Left kidney (tissue), 2 donors: ENCODE measurements around the gene ETAA1. TPM values are rescaled to one million over a fixed set of nuclear protein-coding genes. Genes with fewer than 3 reads are reported as not detected.

Experiments
- DNase-seq: peaks from one replicate; pipeline ENCODE4 v3.0.0-alpha.2; 2013
- polyA plus RNA-seq: library from polyadenylated mRNA; unstranded; fragments of 120-200 nt; gene quantifications from one replicate; pipeline ENCODE4 v1.2.1, GENCODE V29; 2013; ENCODE audit not compliant: insufficient read length

ETAA1 gene
- polyA plus RNA-seq, 1 donor, result 33.7 TPM

DNA sequence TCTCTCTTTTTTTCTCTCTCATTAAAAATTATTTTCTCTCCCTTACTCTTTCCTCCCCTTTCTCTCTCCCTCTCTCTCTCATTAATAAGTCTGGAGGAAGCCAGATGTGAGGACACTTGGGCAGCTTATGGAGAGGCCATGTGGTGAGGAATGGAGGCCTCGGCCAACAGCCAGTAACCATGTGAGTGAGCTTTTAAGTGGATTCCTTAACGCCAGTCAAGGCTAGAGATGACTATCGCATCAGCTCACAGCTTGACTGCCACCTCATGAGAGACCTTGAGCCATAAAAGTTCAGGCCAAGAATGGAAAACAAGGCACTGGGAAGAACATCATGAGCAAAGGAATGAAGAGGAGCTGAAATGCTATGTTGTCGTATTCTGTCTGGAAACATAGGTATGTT, 39.1 kb downstream of the ETAA1 start:
- no peak for DNase-seq

- DNase-seq, result no peak
These were observed 40.0 kb downstream of the ETAA1 start for GRCh38 chr2:67437114-67437513.

GRCh38 chr2:67438337-67438736, 41.2 kb downstream of the ETAA1 start:
- DNase-seq, result no peak

- no peak for DNase-seq
These were observed 48.6 kb downstream of the ETAA1 start for GRCh38 chr2:67445652-67446268.

GRCh38 chr2:67446491-67446911, 49.4 kb downstream of the ETAA1 start:
- DNase-seq, result no peak

- no peak for DNase-seq
These were observed 51.5 kb downstream of the ETAA1 start for GRCh38 chr2:67448648-67449047.

DNA sequence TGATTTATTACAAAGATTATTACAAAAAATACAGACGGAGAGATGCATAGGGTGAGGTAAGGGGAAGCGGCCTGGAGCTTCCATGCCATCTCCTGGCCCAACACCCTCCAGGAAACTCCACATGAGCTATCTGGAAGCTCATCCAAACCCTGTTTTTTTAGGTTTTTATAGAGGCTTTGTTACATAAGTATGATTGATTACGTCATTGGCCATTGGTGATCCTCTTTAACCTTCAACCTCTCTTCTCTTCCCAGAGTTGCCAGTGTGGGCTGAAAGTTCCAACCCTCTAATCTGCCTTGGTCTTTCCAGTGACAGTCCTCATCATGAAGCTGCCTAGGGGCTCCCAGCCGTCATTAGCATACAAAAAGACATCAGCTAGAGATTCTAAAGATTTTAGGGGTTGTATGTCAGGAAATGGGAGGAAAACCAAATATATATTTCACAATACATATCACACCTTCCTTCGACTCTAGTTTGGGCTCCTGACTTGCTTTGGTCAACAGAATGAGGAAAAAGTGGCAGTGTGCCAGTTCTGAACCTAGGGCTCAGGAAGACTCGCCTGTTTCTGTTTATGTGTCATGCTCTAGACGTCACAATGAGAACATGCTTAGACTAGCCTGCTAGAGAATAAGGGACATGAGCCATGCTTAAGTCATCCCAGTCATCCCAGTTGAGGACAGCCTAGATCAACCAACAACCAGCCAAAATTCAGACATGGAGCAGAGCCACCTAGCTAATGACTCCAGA, 54.1 kb downstream of the ETAA1 start:
- DNase-seq, result no peak

DNA sequence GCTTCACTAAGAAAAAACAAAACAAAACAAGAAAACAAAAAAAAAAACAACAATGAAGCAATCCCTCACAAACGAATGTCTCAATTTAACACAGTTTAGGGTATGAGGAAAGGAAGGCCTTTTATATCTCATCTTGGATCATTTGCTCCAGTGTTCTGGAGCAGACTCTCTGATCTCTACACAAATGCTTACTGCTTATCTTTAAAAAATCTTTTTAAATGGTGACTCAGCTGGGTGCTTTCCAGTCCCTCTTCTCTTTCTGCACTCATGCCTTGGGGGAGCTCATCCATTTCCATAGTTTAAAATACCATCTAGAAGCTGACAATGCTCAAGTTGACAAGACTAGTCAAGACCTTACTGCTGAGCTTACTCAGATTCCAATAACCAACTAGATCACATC, 56.2 kb downstream of the ETAA1 start:
- no peak for DNase-seq

DNA sequence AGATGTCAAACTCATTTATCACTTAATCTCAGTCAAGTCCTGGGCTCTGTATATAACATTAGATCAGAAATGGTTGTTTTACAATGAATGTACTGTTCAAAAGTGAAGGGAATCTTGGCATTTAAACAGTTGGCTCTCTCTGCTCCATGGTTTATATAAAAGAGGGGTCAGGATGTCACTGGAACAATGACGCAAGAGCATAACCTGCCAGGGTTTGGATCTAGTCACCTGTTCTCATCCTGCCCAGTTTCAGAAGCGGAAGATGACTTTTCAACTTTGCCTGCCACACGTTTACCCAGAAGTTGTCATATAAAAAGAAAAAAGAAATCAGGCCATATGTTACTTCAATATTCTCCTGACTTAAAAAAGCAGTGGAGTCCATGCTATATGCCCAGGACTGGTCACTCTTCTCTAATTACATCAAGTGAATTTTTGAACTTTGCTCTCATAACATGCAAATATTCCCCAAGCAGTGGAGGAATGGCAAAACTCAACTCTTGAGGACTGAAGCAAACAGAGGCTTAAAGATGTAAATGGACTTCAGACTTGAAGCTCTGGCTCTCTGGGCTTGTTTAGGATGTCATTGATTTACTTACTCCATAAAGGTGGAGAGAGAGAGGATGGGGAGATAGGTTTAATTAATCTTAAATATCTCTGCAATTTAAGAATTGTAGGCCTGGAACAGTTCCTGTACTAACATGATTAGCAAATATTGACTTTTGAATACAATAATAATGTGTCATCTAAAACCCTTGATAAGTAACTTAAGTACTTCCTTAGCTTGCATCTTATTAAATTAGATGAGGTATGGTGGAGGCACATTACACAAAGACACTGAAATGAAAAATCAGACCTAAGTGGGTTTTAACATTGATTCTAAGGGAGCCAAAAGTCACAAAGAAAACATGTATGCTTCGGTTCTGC, 58.3 kb downstream of the ETAA1 start:
- no peak for DNase-seq

DNA sequence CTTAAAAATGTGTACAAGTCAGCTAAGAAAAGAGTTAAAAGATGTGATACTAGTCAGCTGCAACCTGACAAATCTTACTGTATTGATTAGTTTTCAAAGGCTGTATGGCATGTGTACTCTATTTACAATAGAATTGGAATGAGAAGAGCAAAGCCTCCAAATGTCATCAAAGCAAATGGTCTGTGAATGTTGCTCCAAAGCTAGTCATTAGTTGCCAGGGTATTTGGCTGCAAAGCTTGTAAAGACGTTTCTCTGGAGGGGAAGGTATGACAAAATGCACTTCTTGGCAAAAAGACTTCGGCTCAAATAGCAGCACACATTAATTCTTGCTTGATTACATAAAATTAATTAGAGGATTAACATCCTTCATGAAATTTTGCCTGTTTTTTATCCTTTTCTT, 59.3 kb downstream of the ETAA1 start:
- DNase-seq, result no peak

DNA sequence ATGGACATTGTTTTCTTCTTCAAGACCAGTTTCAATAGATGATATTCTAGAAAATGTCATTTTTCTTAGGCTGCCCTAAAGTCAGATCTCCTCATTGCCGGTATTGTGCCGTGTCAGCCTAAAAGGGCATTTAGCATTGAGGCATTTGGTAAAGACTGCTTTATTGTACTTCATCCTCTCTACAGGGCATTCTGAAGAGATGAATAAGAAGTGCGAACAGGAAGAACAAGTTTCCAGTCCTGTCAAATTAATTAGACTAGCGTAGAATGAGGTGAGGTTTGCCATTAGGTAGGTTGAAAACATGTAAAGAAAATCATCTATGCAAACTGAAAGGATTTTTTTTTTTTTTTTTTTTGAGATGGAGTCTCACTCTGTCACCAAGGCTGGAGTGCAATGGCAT, 60.6 kb downstream of the ETAA1 start:
- no peak for DNase-seq

DNA sequence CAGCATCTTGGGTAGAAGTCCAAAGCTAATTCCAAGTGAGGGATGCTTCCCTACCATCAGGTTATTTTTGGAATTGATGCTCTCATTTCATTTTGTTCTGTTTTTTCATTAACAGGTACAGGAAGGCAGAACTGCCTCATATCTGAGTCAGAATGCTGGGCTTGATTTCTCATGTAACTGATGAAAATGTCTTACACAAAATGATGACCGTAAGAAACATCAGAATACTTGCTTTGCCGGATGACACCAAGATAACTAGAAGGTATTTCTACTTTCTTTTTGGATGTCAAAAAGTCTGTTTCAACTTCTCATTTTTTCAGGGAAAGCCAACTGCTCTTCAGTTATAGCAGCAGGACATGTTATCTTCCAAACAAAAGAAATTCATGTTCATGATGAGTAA, 62.6 kb downstream of the ETAA1 start:
- no peak for DNase-seq
